SK-N-SH (cell line): ENCODE measurements around the gene SLC51A.

ENCODE experiments used
- CHD2 ChIP-seq: fragments of 150-350 bp; IDR thresholded peaks from 2 replicates; pipeline ENCODE4 v1.6.1; 2018; ENCODE audit warnings: low read length; ENCODE audit not compliant: partially characterized antibody
- EP300 ChIP-seq, 2 experiments: IDR thresholded peaks; 2 replicates each; pipeline versions ENCODE4 v1.4.0 to v1.6.1; 2012; ENCODE audit warnings: borderline replicate concordance in 1 of 2, low read depth in 1 of 2, low read length in 1 of 2
- EZH2phosphoT487 ChIP-seq: fragments of 200-600 bp; sonication (generic); IDR thresholded peaks from 2 replicates; pipeline ENCODE4 v1.6.1; 2017; ENCODE audit warnings: low read depth, mixed run types, mild to moderate bottlenecking, antibody characterized with exemption, moderate library complexity, borderline replicate concordance
- FOXM1 ChIP-seq: IDR thresholded peaks from 2 replicates; pipeline ENCODE4 v1.4.0; 2012; ENCODE audit warnings: low read depth, mild to moderate bottlenecking
- GABPA ChIP-seq: IDR thresholded peaks from 2 replicates; pipeline ENCODE4 v1.4.0; 2012; ENCODE audit warnings: low read depth, mild to moderate bottlenecking
- MEF2A ChIP-seq: IDR thresholded peaks from 2 replicates; pipeline ENCODE4 v1.4.0; 2012; ENCODE audit warnings: low read depth, borderline replicate concordance
- MXI1 ChIP-seq: IDR thresholded peaks from 2 replicates; pipeline ENCODE4 v1.6.1; 2012; ENCODE audit warnings: mild to moderate bottlenecking, low read depth, low read length, improper control_type of control experiment
- SMC3 ChIP-seq: IDR thresholded peaks from 2 replicates; pipeline ENCODE4 v1.6.1; 2012; ENCODE audit warnings: low read depth, low read length, improper control_type of control experiment
- TAF1 ChIP-seq: IDR thresholded peaks from 2 replicates; pipeline ENCODE4 v1.6.1; 2012; ENCODE audit warnings: low read depth, mild to moderate bottlenecking, low read length, moderate library complexity, borderline replicate concordance
- TCF12 ChIP-seq: IDR thresholded peaks from 2 replicates; pipeline ENCODE4 v1.4.0; 2012
- TF ChIP-seq, protein P1 (sequence below): fragments of 200-600 bp; sonication (generic); IDR thresholded peaks from 2 replicates; pipeline ENCODE4 v1.6.1; 2017; ENCODE audit warnings: antibody characterized with exemption, mild to moderate bottlenecking, moderate library complexity
- TF ChIP-seq, protein P2 (sequence below): IDR thresholded peaks from 2 replicates; pipeline ENCODE4 v1.4.0; 2012; ENCODE audit warnings: low read depth, borderline replicate concordance
- TF ChIP-seq, protein P3 (sequence below): IDR thresholded peaks from 2 replicates; pipeline ENCODE4 v1.6.1; 2012; ENCODE audit warnings: mild to moderate bottlenecking, low read depth, low read length, moderate library complexity
- TF ChIP-seq, protein P4 (sequence below): IDR thresholded peaks from 2 replicates; pipeline ENCODE4 v1.4.0; 2012; ENCODE audit warnings: low read depth

DNA sequence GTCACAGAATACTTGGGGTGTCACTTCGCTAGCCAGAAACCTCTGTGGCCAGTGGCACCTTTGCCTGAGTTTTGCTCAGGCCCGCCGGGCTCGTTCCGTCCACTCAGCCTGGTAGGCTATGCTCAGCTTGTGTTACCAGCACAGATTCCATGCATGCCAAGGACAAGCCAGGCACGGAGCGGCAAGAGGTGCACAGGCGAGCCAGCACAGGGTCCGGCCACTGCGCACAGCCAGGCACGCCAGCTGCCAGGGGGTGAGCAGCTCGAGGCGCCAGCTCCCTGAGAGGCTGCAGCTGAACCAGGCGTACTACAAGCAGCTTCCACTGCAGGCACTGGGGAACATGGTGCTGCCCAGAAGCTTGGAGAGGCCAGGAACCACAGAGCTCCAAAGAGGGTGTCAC lies 56.5 kb downstream of the SLC51A start:
- TF ChIP-seq TAF1 = no peak
- TF ChIP-seq, protein P1, sequence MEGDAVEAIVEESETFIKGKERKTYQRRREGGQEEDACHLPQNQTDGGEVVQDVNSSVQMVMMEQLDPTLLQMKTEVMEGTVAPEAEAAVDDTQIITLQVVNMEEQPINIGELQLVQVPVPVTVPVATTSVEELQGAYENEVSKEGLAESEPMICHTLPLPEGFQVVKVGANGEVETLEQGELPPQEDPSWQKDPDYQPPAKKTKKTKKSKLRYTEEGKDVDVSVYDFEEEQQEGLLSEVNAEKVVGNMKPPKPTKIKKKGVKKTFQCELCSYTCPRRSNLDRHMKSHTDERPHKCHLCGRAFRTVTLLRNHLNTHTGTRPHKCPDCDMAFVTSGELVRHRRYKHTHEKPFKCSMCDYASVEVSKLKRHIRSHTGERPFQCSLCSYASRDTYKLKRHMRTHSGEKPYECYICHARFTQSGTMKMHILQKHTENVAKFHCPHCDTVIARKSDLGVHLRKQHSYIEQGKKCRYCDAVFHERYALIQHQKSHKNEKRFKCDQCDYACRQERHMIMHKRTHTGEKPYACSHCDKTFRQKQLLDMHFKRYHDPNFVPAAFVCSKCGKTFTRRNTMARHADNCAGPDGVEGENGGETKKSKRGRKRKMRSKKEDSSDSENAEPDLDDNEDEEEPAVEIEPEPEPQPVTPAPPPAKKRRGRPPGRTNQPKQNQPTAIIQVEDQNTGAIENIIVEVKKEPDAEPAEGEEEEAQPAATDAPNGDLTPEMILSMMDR = no peak
- TF ChIP-seq, protein P2, sequence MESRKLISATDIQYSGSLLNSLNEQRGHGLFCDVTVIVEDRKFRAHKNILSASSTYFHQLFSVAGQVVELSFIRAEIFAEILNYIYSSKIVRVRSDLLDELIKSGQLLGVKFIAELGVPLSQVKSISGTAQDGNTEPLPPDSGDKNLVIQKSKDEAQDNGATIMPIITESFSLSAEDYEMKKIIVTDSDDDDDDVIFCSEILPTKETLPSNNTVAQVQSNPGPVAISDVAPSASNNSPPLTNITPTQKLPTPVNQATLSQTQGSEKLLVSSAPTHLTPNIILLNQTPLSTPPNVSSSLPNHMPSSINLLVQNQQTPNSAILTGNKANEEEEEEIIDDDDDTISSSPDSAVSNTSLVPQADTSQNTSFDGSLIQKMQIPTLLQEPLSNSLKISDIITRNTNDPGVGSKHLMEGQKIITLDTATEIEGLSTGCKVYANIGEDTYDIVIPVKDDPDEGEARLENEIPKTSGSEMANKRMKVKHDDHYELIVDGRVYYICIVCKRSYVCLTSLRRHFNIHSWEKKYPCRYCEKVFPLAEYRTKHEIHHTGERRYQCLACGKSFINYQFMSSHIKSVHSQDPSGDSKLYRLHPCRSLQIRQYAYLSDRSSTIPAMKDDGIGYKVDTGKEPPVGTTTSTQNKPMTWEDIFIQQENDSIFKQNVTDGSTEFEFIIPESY = no peak
- TF ChIP-seq EP300 (IDR thresholded peaks at IDR 0.05; ENCODE audit: borderline replicate concordance in 1 of 2, low read depth in 1 of 2, low read length in 1 of 2) = no peak
- TF ChIP-seq GABPA = no peak
- TF ChIP-seq, protein P3, sequence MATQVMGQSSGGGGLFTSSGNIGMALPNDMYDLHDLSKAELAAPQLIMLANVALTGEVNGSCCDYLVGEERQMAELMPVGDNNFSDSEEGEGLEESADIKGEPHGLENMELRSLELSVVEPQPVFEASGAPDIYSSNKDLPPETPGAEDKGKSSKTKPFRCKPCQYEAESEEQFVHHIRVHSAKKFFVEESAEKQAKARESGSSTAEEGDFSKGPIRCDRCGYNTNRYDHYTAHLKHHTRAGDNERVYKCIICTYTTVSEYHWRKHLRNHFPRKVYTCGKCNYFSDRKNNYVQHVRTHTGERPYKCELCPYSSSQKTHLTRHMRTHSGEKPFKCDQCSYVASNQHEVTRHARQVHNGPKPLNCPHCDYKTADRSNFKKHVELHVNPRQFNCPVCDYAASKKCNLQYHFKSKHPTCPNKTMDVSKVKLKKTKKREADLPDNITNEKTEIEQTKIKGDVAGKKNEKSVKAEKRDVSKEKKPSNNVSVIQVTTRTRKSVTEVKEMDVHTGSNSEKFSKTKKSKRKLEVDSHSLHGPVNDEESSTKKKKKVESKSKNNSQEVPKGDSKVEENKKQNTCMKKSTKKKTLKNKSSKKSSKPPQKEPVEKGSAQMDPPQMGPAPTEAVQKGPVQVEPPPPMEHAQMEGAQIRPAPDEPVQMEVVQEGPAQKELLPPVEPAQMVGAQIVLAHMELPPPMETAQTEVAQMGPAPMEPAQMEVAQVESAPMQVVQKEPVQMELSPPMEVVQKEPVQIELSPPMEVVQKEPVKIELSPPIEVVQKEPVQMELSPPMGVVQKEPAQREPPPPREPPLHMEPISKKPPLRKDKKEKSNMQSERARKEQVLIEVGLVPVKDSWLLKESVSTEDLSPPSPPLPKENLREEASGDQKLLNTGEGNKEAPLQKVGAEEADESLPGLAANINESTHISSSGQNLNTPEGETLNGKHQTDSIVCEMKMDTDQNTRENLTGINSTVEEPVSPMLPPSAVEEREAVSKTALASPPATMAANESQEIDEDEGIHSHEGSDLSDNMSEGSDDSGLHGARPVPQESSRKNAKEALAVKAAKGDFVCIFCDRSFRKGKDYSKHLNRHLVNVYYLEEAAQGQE = no peak
- TF ChIP-seq FOXM1 = no peak
- no peak for TF ChIP-seq EZH2phosphoT487
- TF ChIP-seq MXI1 = no peak
- TF ChIP-seq, protein P4, sequence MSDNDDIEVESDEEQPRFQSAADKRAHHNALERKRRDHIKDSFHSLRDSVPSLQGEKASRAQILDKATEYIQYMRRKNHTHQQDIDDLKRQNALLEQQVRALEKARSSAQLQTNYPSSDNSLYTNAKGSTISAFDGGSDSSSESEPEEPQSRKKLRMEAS = no peak
- no peak for TF ChIP-seq CHD2
- TF ChIP-seq MEF2A = no peak
- no peak for TF ChIP-seq TCF12
- no peak for TF ChIP-seq SMC3
